ENCODE results near the gene SLC6A11.

SLC6A11 gene

DNA sequence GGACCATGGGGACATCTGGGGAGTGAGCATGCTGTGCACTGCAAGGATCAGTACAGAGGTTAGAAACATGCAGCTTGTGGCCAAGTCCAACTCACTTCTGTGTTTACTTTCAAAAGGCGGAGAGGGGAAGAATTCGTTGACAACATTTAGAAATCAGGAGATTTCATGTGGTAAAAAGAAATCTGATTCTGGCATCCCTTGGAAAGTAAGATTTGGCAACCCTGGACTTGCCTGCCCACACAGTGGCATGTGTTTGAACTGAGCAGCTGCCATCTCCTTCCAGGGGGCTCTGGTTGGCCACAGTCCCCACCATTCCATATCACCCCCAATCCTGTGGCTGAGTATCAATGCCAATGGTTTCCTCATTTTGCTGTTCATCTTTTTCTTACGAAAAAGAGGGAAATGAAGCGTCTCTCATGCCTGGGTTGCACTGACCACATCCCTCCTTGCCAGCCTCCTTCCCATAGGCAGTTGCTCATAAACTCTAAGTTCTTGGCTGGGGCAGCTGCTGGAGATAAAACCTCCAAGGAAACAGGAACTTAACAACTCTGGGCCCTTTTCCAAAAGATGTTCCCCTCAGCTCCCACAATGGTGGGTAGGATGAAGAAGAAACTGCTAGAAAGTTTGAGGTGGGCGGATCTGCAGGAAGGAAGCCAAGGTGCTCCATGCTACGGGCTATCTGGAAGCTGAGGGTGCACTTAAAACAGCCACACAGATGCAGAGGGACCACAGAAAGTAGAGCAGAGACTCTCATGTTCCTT is 29.2 kb downstream of the SLC6A11 start:
- DNase-seq: no peak

DNA sequence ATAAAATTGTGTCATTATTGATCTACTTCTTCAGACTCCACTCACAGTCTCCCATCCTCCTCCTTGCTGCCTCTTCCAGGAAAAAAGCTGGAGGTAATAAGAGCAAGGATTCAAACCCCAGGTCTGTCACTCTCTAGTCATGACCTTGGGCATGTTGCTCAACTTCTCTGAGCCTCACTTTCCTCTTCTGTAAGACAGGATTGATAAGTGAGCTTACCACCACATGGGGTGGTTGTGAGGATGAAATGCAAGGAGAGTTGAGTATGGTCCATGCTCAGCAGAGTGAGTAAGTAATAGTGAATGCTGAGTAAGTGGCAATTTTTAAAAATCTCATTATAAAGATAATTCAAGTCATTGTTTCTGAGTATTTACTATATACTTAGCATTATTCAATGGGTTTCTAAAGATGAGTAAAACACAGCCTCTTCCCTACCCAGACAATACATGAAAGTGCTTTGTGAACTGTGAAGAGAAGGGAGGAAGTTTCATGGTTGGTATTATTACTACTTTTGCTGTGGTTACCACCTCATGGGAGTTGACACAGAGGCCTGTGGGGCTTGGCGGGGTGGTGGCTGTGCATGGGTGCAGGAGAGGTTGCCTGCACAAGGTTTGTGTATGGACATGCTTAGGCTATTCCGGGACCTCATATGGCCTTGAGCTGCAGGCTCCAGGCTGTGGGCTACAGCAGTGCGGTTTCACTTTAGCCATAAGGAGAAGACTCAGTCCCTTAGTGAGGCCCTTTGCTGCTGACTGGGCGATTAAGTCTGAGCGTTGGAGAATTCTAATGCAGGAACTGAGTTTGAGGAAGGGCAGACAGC is 30.0 kb downstream of the SLC6A11 start:
- no peak for DNase-seq

DNA sequence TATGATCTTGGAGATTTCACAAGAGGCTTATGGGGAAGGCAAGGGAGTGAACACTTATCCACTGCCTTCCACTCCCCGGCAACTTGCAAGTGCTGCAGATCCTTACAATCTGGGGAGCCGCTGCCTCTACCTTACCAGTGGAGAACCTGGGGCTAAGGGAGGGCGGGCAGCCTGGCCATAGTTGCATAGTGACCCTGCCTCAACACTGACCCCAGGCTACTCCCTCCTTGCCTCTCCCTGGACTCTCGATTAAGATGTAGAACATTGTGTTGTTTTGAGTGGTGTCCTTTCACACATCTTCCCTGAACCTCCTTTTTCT is 30.6 kb downstream of the SLC6A11 start:
- DNase-seq: no peak

DNA sequence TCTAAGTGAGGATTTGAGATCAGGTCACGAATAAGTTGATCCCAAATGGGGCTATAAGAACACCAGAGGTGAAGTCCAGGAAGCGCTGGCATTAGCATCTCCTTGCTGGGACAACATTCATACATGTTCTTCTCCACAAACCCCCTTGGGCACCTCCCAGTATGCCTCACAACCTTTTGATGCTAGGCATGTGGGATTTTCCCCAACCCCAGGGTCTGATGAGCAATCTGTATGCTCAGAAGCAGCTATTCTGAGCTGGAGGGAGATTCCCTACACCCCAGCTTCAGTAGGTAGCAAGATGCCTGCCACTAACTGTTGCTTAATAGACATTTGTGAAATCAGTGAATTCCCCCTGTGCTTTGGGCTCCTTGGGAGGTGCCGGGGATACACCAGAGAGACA is 32.2 kb downstream of the SLC6A11 start:
- DNase-seq: no peak

DNA sequence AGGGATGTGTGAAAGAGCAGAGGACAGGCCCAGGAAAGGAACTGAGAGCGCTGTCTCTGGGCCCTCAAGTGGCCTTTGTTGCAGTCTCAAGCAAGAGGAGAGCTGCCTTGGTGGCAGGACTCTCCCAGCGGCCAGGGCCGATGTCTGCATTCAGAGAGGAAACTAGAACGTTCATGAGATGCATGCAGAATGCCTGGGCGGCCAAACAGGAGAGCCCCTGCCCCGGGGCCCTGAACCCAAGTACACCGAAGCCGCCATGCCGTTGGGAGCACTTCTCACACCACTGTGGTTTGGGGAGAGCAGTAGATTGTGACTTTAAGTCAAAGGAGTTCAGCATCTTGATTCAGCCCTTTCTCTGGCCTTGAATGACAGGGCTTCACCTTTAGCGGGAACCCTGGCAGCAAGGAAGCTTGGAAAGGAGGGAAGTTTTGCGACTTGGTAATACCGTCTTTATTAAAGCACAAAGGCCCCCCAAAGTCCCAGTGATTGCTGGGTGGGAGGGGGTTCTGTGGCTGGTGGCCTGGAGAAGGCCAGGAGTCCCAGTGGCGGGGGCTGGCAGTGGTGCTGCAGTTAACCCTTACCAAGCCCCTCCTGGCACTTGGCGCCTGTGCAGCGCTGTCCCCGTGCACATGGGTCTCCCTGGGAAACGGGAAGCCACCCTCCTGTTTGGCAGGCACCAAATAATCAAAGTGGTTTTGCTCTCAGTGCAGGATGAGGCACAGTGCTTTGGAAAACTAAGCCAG is 36.2 kb downstream of the SLC6A11 start:
- DNase-seq: no peak

DNA sequence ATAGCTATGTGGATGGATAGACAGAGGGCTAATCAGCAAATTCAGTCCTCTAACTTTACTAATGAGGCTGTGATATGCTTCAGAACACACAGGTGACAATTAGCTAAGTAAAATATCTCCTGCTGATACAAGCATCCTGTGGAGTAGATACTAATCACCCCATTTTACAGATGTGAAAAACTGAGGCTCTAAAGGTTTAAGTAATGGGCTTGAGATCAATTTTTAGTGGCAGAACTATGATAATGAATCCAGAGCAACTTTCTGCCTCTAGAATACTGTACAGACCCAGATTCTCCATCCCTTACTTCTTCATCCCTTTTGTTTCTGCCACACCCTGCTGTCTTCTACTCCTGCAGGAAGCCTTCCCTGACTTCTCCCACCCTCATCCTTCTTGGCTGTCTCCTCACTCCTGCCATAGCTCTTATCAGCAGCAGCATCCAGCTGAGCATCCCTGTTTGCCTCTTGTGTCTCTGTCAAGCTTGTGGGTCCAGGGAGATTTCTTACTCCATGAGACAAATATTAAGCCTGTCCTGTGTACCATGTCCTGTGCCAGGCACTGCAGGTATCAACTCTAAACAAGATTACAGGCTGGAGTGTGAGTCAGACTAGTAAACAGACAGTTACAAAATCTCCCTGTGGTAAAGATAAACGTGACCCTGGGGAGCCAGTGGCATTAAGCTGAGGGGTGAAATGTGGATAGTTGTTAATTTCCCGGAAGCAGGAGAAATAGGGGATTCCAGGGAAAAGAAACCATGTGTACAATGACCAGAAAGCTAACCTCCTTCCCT is 39.2 kb downstream of the SLC6A11 start:
- DNase-seq: no peak

DNA sequence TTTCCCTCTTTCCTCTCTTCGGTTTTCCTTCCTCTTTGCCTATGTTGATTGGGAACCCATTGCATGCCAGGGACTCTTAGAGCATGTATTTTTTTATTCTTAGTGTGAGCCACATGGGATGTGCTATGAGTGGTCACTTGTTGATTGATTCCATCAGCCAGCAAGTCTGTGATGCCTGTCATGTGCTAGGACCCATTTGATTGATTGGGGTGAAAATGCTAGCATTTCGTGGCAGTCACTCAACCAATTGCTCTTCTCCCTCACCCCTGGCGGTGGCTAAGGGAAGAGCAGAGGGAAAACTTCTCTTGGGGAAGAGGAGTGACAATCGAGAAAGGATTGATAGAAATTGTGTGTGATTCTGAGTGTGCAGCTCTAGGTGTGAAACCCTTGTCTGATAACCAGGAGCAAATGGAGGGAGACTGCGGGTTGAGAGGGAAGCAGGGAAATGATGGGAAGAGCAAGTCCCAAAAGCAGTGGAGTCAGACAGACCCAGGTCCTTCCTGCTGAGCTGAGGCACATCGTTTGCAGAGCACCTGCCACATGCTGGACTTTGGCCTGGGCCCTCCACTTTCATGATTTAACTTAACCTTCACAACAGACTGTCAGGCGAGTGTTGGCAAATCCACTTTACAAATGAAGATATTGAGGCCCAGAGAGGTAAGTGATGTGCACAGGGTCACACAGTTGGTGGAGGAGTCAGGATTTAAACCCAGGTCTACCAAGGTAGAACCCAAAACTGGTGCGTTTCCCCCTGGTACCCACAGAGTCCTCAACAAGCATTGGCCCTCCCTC is 40.0 kb downstream of the SLC6A11 start:
- no peak for DNase-seq

DNA sequence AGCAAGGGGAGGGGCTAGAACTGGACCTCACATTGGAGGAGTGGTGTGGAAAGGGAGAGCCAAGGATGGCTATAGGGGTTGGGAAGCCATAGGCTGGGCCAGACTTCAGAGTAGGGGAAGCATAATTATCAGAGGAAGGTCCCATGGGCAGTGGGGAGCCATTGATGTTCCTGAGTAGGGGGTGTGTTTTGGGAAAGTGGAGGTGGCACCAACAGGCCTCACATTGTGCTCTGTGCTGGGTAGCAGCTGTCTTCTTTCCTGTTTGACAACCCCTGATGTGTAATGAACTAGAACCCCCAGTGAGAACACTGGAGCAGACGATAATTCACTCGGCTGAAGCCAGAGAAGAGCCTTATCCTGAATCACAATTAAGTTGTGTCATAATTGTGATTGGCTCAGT is 41.2 kb downstream of the SLC6A11 start:
- no peak for DNase-seq

DNA sequence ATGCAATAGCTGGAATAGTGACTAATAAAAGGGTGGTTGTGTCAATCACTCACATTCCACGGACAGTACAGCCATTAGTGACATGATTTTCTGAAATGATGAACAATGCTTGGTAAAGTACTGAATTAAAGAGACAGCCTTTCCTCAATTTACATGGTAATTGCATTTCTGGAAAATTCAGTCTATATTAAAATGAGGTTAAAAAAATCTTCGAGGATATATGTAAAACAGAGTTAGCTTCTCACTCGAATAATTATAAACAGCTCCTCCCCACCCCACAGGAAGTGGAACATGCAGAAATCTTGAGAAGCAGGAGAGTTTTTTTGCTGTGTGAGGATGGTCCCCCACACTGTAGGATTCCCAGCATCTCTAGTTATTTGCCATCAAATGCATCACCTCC is 42.1 kb downstream of the SLC6A11 start:
- DNase-seq: no peak

DNA sequence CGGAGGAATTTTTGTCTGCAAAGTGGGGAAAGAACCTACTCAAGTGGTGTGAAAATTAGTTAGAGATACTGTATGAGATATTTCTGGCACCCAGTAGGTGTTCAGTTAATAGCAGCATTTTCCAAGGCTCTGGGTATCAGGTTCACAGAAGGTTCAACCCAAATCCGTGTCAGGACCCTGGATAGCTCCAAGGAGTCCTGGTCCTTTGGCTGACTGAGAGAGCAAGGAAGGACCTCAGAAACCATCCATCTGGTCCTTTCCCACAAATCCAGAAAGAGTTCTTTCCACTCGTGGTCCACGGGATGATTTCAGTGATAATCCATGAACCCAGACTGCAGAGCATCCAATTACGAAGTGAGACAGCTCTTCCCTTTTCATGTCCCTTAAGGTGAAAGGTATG is 51.4 kb downstream of the SLC6A11 start:
- DNase-seq: no peak

DNA sequence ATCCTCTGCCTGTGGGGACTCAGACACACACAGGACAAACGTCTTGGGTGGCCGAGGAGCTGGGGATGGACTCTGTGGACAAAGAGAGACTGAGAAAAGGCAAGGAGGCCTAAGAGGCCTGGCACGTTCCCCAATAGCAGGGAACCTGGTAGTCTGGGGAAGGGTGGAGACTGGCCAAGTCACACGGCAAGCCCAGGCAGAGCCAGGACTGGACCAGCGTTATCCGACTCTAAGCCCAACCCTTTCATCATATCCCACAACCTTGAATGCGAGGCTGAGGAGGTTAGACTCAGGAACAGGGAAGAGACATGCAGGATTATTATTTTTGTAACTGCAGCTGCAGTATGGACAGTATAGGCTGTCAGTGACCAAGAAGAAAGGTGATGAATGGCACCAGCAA is 53.4 kb downstream of the SLC6A11 start:
- no peak for DNase-seq

DNA sequence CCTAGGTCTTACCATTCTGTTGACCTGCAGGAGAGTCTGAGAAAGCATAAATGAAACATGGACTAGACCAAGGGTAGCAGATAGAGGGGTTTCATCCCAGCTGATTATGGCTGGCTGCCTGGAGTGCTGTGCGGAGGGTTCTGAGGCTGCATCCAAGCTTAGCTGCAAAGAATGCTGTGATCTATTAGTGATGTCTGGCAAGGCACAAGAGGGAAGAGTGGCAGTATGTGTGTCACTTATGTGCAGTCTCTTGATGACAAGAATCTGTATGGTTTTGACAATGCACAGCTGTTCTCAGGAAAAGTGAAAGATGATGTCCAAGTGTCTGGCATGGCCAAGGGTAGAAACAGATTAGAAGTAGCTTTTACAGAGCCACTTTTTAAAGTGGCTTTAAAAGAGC is 54.3 kb downstream of the SLC6A11 start:
- no peak for DNase-seq

DNA sequence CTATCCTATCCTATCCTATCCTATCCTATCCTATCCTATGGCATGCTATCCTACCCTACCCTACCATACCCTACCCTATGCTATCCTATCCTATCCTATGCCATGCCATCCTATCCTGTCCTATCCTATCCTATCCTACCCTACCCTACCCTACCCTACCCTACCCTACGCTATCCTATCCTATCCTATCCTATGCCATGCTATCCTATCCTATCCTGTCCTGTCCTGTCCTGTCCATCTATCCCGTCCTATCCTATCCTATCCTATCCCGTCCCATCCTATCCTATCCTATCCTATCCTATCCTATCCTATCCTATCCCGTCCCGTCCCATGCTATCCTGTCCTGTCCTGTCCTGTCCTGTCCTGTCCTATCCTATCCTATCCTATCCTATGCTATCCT is 57.4 kb downstream of the SLC6A11 start:
- no peak for DNase-seq

DNA sequence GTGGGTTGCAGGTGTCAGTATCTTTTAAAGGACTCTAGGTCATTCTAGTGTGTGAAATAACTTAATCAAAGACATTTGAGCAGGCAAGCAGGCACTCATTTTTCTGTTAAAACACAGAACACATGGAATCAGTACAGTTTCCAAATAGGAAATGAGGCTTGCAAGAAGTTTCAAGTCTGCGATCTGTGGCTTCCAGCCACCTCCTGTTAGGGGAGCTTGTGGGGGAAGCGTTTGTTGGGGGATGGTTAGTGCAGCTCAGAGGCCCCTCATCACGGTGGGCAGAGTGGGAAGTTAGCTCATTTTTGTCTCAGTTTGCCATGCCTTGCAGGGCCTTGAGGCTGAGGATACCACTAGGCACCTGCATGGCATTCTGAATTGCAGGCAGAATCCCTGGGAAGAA is 59.9 kb downstream of the SLC6A11 start:
- DNase-seq: no peak

DNA sequence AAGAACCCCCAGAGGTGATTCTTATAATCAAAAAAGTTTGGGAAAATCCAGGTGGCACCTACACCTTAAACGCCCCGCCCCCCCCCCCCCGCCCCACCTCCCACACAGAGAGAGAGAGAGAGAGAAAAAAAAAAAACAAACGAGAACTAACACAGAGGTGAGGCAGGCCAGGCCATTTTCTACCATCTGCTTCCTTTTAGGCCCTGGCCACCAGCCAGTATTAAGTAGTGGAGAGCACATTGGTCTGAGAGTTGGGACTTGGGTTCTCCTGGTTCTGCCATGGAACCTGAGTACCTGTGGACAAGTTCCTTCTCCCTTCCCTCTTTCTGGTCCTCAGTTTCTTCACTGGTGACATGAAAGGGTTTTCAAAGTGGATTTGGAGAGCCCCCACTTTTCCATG is 60.6 kb downstream of the SLC6A11 start:
- no peak for DNase-seq

DNA sequence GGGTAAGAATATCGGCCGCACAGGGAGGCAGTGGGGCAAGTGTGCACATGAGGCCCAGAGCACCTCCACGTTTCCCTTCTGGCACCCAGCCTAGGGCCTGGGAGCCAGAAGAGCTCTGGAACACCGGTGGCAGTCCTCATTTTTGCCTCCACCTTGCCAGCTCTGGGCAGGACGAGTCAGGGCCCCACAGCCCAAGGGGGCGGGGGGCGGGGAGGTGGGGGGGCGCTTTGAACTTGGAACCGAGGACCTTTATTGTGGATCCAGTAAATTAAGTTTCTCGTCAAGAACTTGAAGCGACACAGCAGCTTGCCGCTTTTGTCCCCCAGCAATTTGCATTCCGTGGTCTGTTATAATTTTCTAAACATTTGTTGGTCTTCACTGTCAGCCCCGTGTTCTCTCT is 66.8 kb downstream of the SLC6A11 start:
- DNase-seq: no peak

DNA sequence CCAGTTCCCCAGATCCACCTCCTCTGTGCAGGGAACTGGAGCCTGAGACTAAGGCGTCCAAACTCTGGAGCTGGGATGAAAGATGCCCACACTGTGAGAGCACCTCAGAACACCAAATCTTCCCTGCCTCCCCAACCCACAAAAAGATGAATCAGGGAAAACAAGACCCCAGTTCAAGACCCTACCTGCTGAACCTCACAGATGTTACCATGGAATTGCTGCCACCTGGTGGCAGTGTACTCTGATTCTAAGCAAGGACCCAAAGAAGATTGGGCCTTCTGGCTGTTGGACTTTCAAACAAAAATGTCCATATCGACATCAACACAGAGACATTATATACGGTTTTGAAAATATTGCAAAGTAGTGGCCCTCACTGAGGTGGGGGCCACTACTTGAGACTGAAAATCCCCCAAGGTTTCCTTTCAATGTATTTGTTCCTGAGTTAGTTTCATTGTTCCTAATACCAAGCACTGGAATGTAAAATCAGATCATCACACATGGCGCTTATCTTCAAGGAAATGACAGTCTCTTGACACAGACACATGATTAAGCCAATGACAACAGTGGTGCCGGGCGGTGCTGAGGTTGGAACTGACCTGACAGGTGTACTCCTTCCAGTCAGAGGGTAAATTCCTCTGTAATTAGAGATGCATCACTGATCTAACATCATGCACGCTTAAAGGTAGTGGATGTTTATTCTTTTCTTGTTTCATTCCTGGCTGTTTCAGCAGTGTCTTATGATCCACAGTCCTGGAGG is 67.6 kb downstream of the SLC6A11 start:
- no peak for DNase-seq

DNA sequence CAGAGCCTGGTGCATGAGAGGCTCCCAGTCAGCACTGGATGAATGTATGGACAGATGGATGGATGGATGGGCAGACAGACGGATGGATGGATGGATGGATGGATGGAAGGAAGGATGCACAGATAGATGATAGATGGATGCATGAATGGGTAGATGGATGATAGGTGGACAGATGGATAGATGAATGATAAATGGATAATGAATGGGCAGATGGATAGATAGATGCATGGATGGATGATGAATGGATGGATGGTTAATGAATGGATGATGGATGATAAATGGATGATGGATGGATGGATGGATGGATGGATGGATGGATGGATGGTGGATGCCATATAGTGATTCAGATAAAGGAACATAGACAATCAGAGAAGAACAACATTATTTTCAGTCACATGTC is 71.0 kb downstream of the SLC6A11 start:
- no peak for DNase-seq

DNA sequence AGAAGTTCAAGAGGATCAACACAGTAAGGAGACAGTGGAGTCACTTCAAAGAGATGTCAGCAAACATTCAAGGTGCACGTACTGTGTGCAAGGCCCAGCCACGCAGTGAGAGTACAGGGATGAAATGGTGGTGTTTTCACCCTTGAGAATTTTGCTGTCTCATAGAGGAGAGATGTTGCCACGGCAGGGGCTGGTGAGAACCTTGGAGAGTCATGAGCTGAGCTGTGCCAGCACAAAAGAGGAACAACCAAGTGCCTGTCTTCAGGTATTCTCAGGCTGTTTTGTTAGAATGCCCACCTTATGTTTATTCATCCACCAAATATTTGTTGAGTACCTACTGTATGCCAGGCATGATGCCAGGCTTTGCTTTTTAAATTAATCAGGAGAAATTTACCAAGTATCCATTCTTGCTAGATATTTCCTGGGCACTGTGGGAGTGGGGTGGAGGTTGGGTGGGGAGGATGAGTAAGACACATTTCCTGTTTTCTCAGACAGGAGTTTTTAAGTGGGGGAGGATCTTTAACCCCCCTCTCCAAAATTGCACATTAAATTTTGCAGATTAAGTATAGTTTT is 72.6 kb downstream of the SLC6A11 start:
- DNase-seq: no peak

DNA sequence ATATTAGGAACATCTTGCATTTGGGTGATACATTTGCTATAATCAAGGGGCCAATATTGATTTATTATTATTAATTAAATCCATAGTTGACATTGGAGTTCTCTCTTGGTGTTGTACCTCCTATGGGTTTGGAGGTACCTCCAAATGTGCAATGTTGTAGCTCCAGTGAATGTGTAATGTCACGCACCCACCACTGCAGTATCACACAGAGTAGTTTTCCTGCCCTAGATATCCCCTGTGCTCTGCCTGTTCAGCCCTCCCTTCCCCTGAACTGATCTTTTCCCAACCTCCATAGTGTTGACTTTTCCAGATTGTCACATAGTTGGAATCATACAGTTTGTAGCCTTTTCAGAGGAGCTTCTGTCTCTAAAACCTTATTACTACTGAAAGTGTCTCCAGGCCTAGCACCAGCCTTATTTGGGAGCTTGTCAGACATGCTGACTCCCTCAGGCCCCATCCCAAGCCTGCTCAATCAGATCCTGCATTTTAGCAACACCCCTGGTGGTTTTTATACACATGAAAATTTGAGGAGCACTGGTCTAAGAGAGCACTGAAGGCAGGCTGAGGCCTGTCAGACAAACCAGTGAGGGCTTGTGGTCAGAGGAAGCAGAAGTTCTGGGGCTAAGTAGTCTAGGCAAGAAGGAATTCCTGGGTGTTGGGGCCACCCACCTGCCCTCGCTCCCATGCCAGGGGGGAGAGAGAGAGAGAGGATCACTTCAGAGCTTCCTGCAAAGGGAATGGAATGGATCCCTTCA is 73.4 kb downstream of the SLC6A11 start:
- no peak for DNase-seq
